ENCODE measurements around the gene GRAP2.

DNA sequence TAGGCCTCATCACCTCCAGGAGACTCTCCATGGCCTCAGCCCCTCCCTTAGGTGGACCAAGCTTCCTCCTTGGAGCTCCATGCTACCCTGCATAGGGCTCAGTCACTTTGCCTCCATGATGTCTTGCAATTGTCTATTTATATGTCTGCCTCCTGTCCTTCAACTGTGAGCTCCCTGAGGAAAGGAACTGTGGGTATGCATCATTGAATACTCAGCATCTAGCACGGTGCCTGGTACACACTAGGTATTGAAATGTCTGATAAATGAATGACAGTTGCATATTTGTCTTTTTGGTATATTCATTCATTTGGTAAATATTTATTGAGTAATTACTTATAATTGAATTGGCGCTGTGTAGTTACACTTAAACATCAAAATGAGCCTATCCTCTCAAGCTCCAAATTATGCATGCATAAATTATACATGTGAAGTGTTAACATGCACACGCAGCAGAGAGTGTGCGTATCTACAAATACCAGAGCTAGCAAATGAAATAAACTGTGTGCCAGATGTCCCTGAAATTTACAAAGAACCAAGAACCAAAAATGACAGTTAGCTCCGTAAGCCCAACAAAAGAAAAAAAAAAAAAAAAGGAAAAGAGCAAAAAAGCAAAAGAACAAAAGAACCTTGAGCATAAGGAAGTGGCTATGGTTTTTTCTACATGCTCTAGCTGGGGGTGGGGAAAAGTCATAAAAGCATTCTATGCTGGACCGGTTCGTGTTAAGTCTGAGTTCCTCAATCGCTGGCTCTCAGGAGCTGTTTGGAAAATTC lies 25.2 kb downstream of the GRAP2 start:
- TF ChIP-seq, protein P1, sequence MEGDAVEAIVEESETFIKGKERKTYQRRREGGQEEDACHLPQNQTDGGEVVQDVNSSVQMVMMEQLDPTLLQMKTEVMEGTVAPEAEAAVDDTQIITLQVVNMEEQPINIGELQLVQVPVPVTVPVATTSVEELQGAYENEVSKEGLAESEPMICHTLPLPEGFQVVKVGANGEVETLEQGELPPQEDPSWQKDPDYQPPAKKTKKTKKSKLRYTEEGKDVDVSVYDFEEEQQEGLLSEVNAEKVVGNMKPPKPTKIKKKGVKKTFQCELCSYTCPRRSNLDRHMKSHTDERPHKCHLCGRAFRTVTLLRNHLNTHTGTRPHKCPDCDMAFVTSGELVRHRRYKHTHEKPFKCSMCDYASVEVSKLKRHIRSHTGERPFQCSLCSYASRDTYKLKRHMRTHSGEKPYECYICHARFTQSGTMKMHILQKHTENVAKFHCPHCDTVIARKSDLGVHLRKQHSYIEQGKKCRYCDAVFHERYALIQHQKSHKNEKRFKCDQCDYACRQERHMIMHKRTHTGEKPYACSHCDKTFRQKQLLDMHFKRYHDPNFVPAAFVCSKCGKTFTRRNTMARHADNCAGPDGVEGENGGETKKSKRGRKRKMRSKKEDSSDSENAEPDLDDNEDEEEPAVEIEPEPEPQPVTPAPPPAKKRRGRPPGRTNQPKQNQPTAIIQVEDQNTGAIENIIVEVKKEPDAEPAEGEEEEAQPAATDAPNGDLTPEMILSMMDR (IDR thresholded peaks at IDR 0.05), result no peak
- TF ChIP-seq EP300 (IDR thresholded peaks at IDR 0.05), result no peak

Measured in gastroesophageal sphincter (tissue), 3 donors.